GM12865 (cell line): ENCODE measurements around the gene FKBP1B.

Source experiments
- DNase-seq: peaks from one replicate; pipeline ENCODE4 v3.0.0; 2010; ENCODE audit warnings: low read depth
- H3K4me3 ChIP-seq: 2 replicates; pipeline ENCODE4 v1.5.1; 2011; ENCODE audit warnings: mild to moderate bottlenecking, low read depth, low read length, control low read depth
- TF ChIP-seq, protein P1 (sequence below): IDR thresholded peaks from 2 replicates; pipeline ENCODE4 v1.5.1; 2011; ENCODE audit warnings: low read length, control low read depth, low read depth, inconsistent platforms; ENCODE audit not compliant: insufficient read depth; ENCODE audit errors: missing control alignments

The FKBP1B gene

DNA sequence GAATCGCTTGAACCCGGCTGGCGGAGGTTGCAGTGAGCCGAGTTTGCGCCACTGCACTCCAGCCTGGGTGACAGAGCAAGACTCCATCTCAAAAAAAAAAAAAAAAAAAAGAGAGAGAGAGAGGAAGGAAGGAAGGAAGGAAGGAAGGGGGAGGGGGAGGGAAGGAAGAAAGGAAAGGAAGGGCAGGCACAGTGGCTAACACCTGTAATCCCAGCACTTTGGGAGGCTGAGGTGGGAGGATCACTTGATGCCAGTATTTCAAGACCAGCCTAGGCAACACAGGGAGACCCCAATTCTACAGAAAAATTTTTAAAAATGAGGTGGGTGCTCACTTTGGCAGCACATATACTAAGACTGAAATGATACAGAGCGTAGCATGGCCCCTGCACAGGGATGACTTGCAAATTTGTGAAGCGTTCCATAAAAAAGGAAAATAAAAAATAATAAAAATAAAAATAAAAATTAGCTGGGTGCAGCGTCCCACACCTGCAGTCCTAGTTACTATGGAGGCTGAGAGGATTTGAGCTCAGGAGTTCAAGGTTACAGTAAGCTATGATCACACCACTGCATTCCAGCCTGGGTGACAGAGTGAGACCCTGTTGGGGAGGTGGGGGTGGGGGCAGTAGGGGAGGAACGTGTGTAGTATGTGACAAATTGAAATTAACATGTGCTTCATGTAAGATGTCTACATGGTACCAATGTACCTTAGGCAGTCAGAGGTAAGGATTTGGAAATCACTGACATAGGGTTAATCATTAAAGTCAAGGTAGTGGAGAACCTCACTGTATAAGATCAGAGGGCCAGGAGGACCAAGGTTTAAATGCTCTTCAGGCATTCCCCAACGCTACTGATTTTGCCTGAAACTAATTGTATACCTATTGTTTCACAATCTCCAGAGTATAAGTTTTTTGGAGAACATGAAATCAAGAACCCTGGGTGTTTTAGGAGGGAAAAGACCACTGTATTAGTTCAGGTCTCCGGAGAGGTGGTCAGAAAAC is 3.7 kb upstream of the FKBP1B start:
- DNase-seq: no peak
- peak overlapping the region; percentile 91 for H3K4me3 ChIP-seq
- TF ChIP-seq, protein P1, sequence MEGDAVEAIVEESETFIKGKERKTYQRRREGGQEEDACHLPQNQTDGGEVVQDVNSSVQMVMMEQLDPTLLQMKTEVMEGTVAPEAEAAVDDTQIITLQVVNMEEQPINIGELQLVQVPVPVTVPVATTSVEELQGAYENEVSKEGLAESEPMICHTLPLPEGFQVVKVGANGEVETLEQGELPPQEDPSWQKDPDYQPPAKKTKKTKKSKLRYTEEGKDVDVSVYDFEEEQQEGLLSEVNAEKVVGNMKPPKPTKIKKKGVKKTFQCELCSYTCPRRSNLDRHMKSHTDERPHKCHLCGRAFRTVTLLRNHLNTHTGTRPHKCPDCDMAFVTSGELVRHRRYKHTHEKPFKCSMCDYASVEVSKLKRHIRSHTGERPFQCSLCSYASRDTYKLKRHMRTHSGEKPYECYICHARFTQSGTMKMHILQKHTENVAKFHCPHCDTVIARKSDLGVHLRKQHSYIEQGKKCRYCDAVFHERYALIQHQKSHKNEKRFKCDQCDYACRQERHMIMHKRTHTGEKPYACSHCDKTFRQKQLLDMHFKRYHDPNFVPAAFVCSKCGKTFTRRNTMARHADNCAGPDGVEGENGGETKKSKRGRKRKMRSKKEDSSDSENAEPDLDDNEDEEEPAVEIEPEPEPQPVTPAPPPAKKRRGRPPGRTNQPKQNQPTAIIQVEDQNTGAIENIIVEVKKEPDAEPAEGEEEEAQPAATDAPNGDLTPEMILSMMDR: no peak

GRCh38 chr2:24046599-24046929 is 3.0 kb upstream of the FKBP1B start:
- TF ChIP-seq, protein P1: no peak
- H3K4me3 ChIP-seq: peak overlapping the region; percentile 91
- no peak for DNase-seq

- H3K4me3 ChIP-seq: peak within 1 kb of the TSS; percentile 91
- peak; percentile 98 for DNase-seq
Measured at GRCh38 chr2:24046930-24047702, 2.4 kb upstream of the FKBP1B start, which contains the start of gene WDCP. TSS of gene WDCP (minus strand) at chr2:24047391. CDS start at chr2:24039494, 7,897 bp downstream.

DNA sequence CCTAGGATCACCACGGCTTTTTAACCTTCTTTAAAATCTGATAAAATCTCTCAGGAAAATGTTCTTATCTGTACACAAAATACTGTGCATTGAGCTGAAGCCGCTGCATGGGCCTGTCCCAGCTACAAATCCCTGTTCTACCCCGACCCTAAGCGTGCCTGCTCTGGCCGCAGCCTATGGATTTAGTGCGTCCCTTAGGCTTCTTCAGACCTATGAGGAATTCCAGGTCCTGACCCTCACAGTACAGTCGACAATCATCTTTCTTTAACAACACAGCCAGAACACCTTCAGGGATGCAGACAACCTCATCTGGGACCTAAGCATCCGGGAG is 1.9 kb upstream of the FKBP1B start:
- TF ChIP-seq, protein P1: no peak
- DNase-seq: no peak
- H3K4me3 ChIP-seq: no peak overlapping the region; the same call in 1 of the 2 replicates

More at GRCh38 chr2:24046930-24047702, 2.4 kb upstream of the FKBP1B start, which contains the start of gene WDCP:
- TF ChIP-seq, protein P1: no peak

- no peak for DNase-seq
- TF ChIP-seq, protein P1: no peak
- H3K4me3 ChIP-seq: peak overlapping the region; percentile 70
Measured at GRCh38 chr2:24048769-24049484, 614 bp upstream of the FKBP1B start.

- TF ChIP-seq, protein P1: no peak
- H3K4me3 ChIP-seq: peak overlapping the region; percentile 70
- no peak for DNase-seq
Measured at GRCh38 chr2:24050041-24050979, 769 bp downstream of the FKBP1B start.
